ENCODE results near the gene INHA.

INHA gene

GRCh38 chr2:219531639-219532377 lies 40.3 kb upstream of the INHA start:
- no peak for TF ChIP-seq REST (IDR thresholded peaks at IDR 0.05; ENCODE audit: insufficient read depth in 1 of 2, low read depth in 2 of 2, low read length in 2 of 2)
- TF ChIP-seq SIN3A (IDR thresholded peaks at IDR 0.05; ENCODE audit: borderline replicate concordance, insufficient read depth, low read length): no peak
- no peak for TF ChIP-seq POLR2AphosphoS5 (IDR thresholded peaks at IDR 0.05; ENCODE audit: low read depth, low read length)
- no peak for TF ChIP-seq FOXP2 (optimal IDR thresholded peaks at IDR 0.05; ENCODE audit: borderline replicate concordance, extremely low read depth, extremely low read length, insufficient read depth)
- no peak for TF ChIP-seq TAF1 (IDR thresholded peaks at IDR 0.05; ENCODE audit: borderline replicate concordance, insufficient read depth, low read length)

- no peak for TF ChIP-seq FOXP2 (optimal IDR thresholded peaks at IDR 0.05; ENCODE audit: borderline replicate concordance, extremely low read depth, extremely low read length, insufficient read depth)
- no peak for TF ChIP-seq POLR2AphosphoS5 (IDR thresholded peaks at IDR 0.05; ENCODE audit: low read depth, low read length)
- TF ChIP-seq TAF1 (IDR thresholded peaks at IDR 0.05; ENCODE audit: borderline replicate concordance, insufficient read depth, low read length): no peak
- TF ChIP-seq SIN3A (IDR thresholded peaks at IDR 0.05; ENCODE audit: borderline replicate concordance, insufficient read depth, low read length): no peak
- no peak for TF ChIP-seq REST (IDR thresholded peaks at IDR 0.05; ENCODE audit: insufficient read depth in 1 of 2, low read depth in 2 of 2, low read length in 2 of 2)
Measured at GRCh38 chr2:219532378-219532649, 39.8 kb upstream of the INHA start.

- no peak for TF ChIP-seq REST (IDR thresholded peaks at IDR 0.05; ENCODE audit: insufficient read depth in 1 of 2, low read depth in 2 of 2, low read length in 2 of 2)
- no peak for TF ChIP-seq FOXP2 (optimal IDR thresholded peaks at IDR 0.05; ENCODE audit: borderline replicate concordance, extremely low read depth, extremely low read length, insufficient read depth)
- no peak for TF ChIP-seq SIN3A (IDR thresholded peaks at IDR 0.05; ENCODE audit: borderline replicate concordance, insufficient read depth, low read length)
- no peak for TF ChIP-seq POLR2AphosphoS5 (IDR thresholded peaks at IDR 0.05; ENCODE audit: low read depth, low read length)
- TF ChIP-seq TAF1 (IDR thresholded peaks at IDR 0.05; ENCODE audit: borderline replicate concordance, insufficient read depth, low read length): no peak
Measured at GRCh38 chr2:219533930-219534661, 38.0 kb upstream of the INHA start.

GRCh38 chr2:219536425-219536824 lies 35.7 kb upstream of the INHA start:
- TF ChIP-seq POLR2AphosphoS5 (IDR thresholded peaks at IDR 0.05; ENCODE audit: low read depth, low read length) (no peak), TAF1 (IDR thresholded peaks at IDR 0.05; ENCODE audit: borderline replicate concordance, insufficient read depth, low read length) (no peak), REST (IDR thresholded peaks at IDR 0.05; ENCODE audit: insufficient read depth in 1 of 2, low read depth in 2 of 2, low read length in 2 of 2) (no peak), FOXP2 (optimal IDR thresholded peaks at IDR 0.05; ENCODE audit: borderline replicate concordance, extremely low read depth, extremely low read length, insufficient read depth) (no peak), SIN3A (IDR thresholded peaks at IDR 0.05; ENCODE audit: borderline replicate concordance, insufficient read depth, low read length) (no peak)

Measured in PFSK-1 (cell line).